GM21367 (cell line): ENCODE data around the gene PACRG.

Experiments used
- ATAC-seq: cut with Tn5 transposase; IDR thresholded peaks from one replicate; pipeline ENCODE4 v1.9.1; 2021; ENCODE audit not compliant: unreplicated experiment

PACRG gene

GRCh38 chr6:163230901-163231300, 503.1 kb downstream of the PACRG start:
- no peak for ATAC-seq

DNA sequence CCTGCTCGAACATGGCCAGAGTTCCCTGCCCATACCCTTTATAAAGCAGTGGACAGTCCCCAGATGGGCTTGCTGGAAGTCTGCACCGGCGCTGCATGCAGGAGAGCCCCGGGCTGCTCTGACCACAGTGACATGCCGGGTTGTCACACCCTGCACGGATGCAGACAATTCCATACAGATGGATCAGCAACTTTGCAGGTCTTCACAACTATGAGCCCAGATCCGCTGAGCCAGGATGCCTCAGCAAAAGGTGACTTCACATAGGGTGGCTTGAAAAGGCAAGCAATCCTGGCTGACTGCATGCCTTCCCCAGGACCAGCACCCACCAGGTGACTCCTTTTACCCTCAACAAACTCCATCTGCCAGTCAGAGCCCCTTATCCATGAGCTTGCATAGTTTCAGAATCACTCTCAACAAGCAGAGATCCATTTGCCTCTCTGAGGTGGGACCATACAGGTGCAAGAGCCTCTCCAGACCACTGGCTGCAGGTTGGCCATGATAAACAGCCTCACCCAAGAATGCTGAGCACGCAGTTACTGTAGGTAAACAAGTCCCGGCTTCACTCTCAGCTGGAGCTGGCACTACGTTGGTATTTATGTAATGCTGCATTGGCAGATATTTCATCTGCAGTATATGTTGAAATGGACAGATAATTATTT, 503.7 kb downstream of the PACRG start:
- ATAC-seq, result no peak

DNA sequence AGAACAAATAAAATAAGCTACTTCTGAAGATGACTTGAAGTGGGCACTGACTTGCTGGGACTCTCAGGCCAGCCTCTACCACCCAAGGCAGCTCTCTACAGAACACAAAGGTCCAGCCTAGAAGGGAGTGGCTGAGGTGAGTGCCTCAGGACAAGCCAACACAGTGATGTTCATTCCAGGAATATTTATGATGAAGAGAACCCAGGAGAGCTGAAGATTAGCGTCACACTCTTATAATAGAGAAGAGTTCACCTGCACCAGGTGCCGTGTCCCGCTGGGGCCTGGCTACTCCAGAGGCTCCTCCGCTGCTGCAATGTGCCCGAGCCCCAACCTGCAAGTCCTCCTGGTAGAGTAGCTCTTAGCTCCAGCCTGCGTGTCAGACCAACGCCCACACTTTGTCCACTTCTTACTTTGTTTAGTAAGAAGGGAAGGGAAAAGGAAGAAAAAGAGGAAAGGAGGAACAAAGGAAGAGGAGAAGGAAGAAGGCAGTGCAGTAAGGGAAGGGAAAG, 504.3 kb downstream of the PACRG start:
- no peak for ATAC-seq

DNA sequence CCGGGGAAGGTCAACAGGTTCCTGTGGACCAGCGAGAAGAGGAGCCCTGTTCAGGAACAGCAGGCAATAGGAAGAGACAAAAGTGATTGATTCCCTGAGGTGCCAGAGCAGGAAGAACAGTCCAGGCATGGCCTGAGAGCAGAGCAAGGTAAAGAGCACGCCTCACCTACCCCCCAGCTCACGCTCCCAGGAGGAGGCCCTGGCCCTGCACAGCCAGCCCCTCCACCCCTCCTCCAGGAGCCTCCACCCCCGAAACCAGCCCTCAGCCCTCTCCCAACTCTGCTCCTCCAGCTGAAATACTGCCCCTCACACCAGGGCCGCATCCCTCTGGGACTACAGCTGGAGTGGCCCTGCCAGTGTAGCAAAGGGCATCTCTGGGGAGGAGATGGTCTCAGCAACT, 504.9 kb downstream of the PACRG start:
- no peak for ATAC-seq

DNA sequence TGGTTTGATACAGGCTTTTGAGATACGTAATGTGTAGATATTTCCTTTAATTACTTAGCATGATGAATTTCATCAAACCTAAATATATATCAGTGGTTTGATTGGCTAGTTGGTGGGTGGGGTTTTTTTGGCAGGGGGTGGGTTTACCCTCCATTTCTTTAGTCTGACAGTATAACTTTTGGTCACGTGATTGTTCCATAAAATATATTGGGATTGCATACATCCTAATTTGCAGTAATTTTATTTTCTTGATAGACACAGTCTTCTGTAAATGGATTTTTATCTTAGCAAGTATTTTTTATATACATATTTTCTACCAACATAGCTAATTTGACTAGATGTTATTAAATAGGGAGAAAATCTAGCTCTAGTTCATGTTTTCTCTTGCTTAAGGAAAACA, 509.3 kb downstream of the PACRG start:
- no peak for ATAC-seq

DNA sequence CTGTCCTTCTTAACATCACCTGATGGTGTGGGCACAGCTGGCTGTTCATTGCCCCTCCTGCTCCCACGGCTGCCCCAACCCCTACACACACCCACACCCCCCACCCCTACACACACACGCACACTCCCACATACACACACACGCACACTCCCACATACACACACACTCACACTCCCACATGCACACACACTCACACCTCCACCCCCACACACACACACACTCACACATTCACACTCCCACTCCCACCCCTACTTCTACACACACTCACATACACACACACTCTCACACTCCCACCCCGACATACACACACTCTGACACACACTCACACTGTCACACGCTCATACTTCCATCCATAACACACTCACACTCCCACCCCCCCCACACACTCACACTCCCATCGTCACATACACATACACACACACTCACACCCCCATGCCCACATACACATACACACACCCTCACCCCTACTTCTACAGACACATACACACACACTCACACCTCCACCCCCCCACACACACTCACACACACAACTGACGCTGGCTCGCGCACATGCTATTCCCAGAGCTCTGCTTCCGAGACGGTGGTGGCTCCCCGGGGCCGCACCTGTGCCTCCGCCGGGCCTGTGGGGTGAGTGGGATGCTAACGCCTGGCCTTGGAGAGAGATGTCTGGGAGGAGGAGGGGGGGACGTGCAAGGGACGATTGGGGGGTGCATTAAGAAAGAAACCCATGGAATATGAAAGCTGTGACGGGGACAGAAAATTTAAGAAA, 512.0 kb downstream of the PACRG start:
- no peak for ATAC-seq

DNA sequence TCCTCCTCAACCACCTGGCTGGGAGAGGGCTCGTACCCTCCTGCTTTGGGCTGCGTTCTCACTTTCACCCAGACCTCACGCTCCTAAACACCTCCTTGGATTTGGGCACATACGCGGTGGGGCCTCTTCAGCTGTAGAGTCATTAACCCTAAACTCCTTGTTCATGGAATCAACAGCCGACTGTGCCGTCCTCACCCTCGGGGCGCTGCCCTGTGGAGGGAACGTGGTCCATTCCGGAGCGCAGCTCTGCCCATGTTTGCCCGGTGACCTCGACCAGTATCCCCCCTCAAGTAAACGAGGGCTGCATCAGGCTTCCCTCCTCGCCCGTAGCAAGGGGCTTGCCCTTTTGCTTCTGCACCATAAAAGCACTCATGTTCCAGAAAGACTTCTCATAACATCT, 512.8 kb downstream of the PACRG start:
- ATAC-seq, result no peak

- no peak for ATAC-seq
These were observed 513.9 kb downstream of the PACRG start for GRCh38 chr6:163241683-163242082.

DNA sequence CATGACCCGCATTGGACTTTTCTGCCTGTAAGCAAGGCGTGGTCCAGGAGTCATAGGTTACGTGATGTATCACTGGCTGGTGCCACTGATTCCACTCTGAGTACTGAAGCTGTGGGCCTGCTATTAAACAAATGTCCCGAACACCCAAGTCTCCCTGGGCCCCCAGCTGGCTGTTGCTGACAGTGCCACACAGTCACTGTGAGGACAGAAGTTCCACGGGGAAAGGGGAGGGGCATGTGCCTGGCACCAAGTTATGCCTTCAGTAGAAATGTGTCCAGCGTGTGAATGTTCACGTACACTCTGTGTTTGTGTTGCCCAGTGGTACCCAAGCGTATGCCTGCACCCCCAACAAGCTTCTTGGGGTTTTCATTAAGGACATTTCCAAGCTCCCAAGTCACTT, 515.3 kb downstream of the PACRG start:
- no peak for ATAC-seq

GRCh38 chr6:163243692-163244589, 516.2 kb downstream of the PACRG start:
- no peak for ATAC-seq

DNA sequence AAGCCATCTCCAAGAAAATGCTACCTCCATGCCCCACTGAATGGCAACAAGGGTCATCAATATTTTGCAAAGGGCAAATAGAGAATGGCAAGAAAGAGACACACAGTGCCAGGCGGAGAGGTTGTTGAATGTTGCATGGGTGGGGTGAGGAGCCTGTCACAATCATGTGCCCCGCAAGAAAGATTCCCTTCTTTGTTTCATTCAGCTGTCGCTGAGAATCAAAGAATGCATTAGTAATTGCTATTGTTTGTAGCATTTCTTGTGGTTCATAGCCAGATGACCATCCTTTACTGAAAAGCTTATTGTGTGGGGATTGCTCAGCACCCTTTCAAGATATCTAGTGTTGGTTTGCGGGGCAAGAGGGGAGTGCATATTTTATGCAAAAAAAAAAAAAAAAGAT, 520.3 kb downstream of the PACRG start:
- no peak for ATAC-seq

- no peak for ATAC-seq
These were observed 521.9 kb downstream of the PACRG start for GRCh38 chr6:163249651-163250101.

DNA sequence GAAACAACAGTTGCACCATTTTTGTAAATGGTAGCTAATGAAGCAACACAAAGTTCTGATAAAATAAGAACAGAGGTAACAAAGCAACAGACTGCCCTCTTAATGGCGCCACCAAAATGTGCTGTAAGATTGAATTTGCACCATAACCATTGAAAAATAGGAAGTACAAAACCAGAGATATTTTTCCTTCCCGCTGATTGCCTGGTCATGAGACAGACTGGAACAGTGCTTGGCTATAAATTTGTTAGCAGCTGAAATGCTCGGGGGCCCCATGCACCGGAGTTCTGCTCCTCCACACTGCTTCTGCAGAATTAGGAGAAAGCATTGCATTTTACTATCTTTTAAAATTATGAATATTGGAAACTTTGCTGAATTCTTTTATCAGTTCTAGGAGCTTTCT, 522.3 kb downstream of the PACRG start:
- no peak for ATAC-seq

- ATAC-seq, result no peak
These were observed 524.4 kb downstream of the PACRG start for GRCh38 chr6:163252061-163252591.

- no peak for ATAC-seq
These were observed 525.9 kb downstream of the PACRG start for GRCh38 chr6:163253556-163254213.

- no peak for ATAC-seq
These were observed 526.6 kb downstream of the PACRG start for GRCh38 chr6:163254341-163254835.

GRCh38 chr6:163255265-163255664, 527.5 kb downstream of the PACRG start:
- ATAC-seq, result no peak

DNA sequence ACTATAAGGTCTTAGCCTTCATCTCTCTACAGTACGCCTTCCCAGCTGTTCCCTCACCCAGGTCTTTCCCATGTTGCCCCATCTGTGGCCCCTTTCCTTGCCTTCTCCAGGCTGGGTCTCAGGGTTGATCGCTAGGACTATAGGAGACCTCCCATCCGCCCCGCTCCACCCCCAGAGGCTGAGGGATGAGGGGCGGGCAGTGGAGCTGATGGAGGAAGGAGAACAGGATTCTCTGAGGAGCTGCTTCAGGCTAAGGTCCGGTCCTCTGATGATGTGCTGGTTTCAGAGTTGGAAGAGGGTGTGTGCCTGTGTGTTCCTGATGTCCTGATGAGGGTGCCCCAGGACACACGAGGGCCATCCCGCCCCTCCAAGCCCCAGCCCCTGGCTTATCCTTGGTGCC, 531.9 kb downstream of the PACRG start:
- ATAC-seq, result no peak

- ATAC-seq, result no peak
These were observed 532.5 kb downstream of the PACRG start for GRCh38 chr6:163260111-163260895.

DNA sequence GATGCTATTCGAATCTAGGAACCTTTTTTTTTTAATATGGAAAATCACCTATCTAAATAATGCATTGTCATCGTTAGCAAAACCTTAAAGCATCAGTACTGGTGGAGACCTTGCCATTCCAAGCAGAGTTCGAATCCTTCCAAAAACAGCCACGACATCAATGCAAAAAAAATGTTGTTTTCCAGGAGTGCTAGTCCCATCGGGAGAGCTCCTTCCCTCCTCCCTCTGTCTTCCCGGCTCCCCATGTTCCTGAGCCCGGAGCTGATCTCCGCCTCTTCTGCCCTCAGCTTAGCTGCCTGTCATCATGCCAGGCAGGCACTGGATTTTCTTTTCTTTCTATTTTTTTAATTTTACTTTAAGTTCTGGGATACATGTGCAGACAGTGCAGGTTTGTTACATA, 533.1 kb downstream of the PACRG start:
- no peak for ATAC-seq
